ENCODE measurements around the gene KRT85.

DNA sequence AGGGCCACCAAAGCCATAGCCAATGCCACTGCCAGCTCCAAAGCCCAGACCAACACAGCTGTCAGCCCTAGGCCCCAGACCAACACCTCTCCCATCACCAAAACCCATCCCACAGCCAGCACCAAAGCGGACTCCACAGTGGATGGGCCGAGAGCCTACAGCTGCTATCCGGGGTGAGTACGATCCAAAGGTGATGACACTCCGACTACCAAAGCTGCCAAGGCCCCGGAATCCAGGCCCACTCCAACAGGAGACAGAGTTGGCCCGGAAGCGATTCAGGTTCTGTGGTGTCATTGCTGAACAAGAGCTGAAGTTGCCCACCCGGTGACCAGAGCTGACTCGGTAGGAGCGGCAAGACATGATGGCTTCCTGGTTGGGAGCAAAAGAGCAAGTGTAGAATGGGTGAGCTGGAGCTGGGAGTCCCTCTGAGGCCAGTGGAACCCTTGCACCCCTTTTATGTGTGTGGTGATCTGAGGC is 18.0 kb upstream of the KRT85 start, which contains the start of gene KRT84:
- TF ChIP-seq POLR2AphosphoS5 (IDR thresholded peaks at IDR 0.05; ENCODE audit: low read depth, low read length) (no peak), POLR2A (IDR thresholded peaks at IDR 0.05; ENCODE audit: low read depth, low read length) (no peak), TAF1 (IDR thresholded peaks at IDR 0.05; ENCODE audit: low read depth, low read length) (no peak)
